K562 (cell line): ENCODE data around the gene ZEB2. TPM values are rescaled to one million over a fixed set of nuclear protein-coding genes. Genes with fewer than 3 reads are reported as not detected.
A peak's percentile ranks its signal among the peaks of the same experiment; 100 is the strongest.

Source experiments
- CEBPG ChIP-seq, 3 experiments: fragments of 200-800 bp in 1 of 3; sonication (Bioruptor generic) in 1 of 3; sonication (generic) in 1 of 3; formaldehyde crosslinking in 1 of 3; IDR thresholded peaks in 2 of 3; conservative IDR thresholded peaks in 1 of 3; 2 replicates each; pipeline versions ENCODE4 v1.6.1 to v1.8.0; 2016 to 2022; ENCODE audit warnings: missing compliant biosample characterization in 2 of 3, missing genetic modification characterization in 2 of 3, mild to moderate bottlenecking in 1 of 3, missing genetic modification reagents in 1 of 3
- CREB5 ChIP-seq: fragments of 250-450 bp; sonication (Bioruptor Pico); IDR thresholded peaks from 2 replicates; pipeline ENCODE4 v1.5.0; 2020; ENCODE audit warnings: mild to moderate bottlenecking
- CUX1 ChIP-seq: fragments of 200-800 bp; sonication (Bioruptor generic); IDR thresholded peaks from 2 replicates; pipeline ENCODE4 v1.6.1; 2016; ENCODE audit warnings: missing genetic modification characterization, missing compliant biosample characterization
- DACH1 ChIP-seq: fragments of 450-650 bp; IDR thresholded peaks from 2 replicates; pipeline ENCODE4 v1.6.1; 2018; ENCODE audit not compliant: partially characterized antibody
- DDX20 ChIP-seq: fragments of 450-650 bp; IDR thresholded peaks from 2 replicates; pipeline ENCODE4 v1.6.1; 2016; ENCODE audit warnings: missing genetic modification characterization, low read depth, mild to moderate bottlenecking, missing compliant biosample characterization, moderate library complexity
- KLF16 ChIP-seq: IDR thresholded peaks from 2 replicates; pipeline ENCODE4 v1.6.1; 2016; ENCODE audit warnings: antibody characterized with exemption
- MTA2 ChIP-seq: fragments of 450-650 bp; IDR thresholded peaks from 2 replicates; pipeline ENCODE4 v1.6.1; 2016; ENCODE audit warnings: low read depth
- MTF1 ChIP-seq: fragments of 250-450 bp; sonication (Bioruptor Pico); IDR thresholded peaks from 2 replicates; pipeline ENCODE4 v1.9.0; 2021; ENCODE audit warnings: moderate library complexity, mild to moderate bottlenecking, inconsistent platforms, borderline replicate concordance
- NBN ChIP-seq: fragments of 450-650 bp; IDR thresholded peaks from 2 replicates; pipeline ENCODE4 v1.6.1; 2016; ENCODE audit warnings: low read depth, mild to moderate bottlenecking
- NR4A1 ChIP-seq, 2 experiments: fragments of 250-450 bp in 1 of 2; fragments of 450-650 bp in 1 of 2; sonication (Bioruptor Pico) in 1 of 2; IDR thresholded peaks; 2 replicates each; pipeline versions ENCODE4 v1.4.0 to v1.6.1; 2016 to 2020; ENCODE audit warnings: mild to moderate bottlenecking in 2 of 2, missing compliant biosample characterization in 1 of 2, missing genetic modification characterization in 1 of 2, moderate library complexity in 1 of 2
- RBM14 ChIP-seq: fragments of 200-400 bp; formaldehyde crosslinking; IDR thresholded peaks from 2 replicates; pipeline ENCODE4 v1.6.1; 2018; ENCODE audit warnings: low read depth, mild to moderate bottlenecking, low read length, moderate library complexity, borderline replicate concordance; ENCODE audit not compliant: insufficient read depth
- RFX1 ChIP-seq: fragments of 450-650 bp; IDR thresholded peaks from 2 replicates; pipeline ENCODE4 v1.6.1; 2016; ENCODE audit warnings: mild to moderate bottlenecking, moderate library complexity
- SPI1 ChIP-seq: IDR thresholded peaks from 2 replicates; pipeline ENCODE4 v1.6.1; 2011; ENCODE audit warnings: low read depth, low read length, control low read depth, borderline replicate concordance
- ZKSCAN3 ChIP-seq: fragments of 250-450 bp; sonication (Bioruptor Pico); IDR thresholded peaks from 2 replicates; pipeline ENCODE4 v1.4.0; 2020
- ZNF121 ChIP-seq: sonication (generic); formaldehyde crosslinking; conservative IDR thresholded peaks from 2 replicates; pipeline ENCODE4 v1.8.0; 2022; ENCODE audit warnings: missing genetic modification reagents
- ZNF444 ChIP-seq: fragments of 250-450 bp; sonication (Bioruptor Pico); IDR thresholded peaks from 2 replicates; pipeline ENCODE4 v1.4.0; 2020; ENCODE audit warnings: mild to moderate bottlenecking, moderate library complexity
- ZNF75A ChIP-seq: fragments of 450-650 bp; formaldehyde crosslinking; IDR thresholded peaks from 2 replicates; pipeline ENCODE4 v1.4.0; 2020; ENCODE audit warnings: mild to moderate bottlenecking
- polyA plus RNA-seq, 8 experiments: library from polyadenylated mRNA; depleted of rRNA in 4 of 8; stranded (reverse) in 5 of 8; unstranded in 3 of 8; fragments of >200 nt; fragmentation: Nextera tagmentation in 2 of 8; fragmentation: Illumina TruSeq in 1 of 8; extraction: Ambion mirVana in 2 of 8; extraction: Trizol in 1 of 8; gene quantifications; 2 replicates each; pipeline versions ENCODE4 v1.2.1 to v1.2.3, GENCODE V29; 2011 to 2014; ENCODE audit warnings: inconsistent platforms in 1 of 8, missing spikeins in 1 of 8
- total RNA-seq, 7 experiments: library from RNA; depleted of rRNA in 6 of 7; stranded (reverse); fragments of >200 nt in 6 of 7; fragmentation: Illumina TruSeq in 2 of 7; extraction: Trizol in 2 of 7; gene quantifications; 2 replicates each; pipeline versions ENCODE4 v1.2.1 to v1.2.3, GENCODE V29; 2011 to 2021; ENCODE audit warnings: low replicate concordance in 1 of 7
- TF ChIP-seq, protein P1 (sequence below): fragments of 450-650 bp; formaldehyde crosslinking; IDR thresholded peaks from 2 replicates; pipeline ENCODE4 v1.4.0; 2020; ENCODE audit warnings: mild to moderate bottlenecking, moderate library complexity

The ZEB2 gene
- total and polyA plus RNA-seq, 9 of the 15 experiments (the other 6 are each of a cell fraction or from before 2014, with no cell fraction given) = 15.1 to 113 (median 72.3) TPM

DNA sequence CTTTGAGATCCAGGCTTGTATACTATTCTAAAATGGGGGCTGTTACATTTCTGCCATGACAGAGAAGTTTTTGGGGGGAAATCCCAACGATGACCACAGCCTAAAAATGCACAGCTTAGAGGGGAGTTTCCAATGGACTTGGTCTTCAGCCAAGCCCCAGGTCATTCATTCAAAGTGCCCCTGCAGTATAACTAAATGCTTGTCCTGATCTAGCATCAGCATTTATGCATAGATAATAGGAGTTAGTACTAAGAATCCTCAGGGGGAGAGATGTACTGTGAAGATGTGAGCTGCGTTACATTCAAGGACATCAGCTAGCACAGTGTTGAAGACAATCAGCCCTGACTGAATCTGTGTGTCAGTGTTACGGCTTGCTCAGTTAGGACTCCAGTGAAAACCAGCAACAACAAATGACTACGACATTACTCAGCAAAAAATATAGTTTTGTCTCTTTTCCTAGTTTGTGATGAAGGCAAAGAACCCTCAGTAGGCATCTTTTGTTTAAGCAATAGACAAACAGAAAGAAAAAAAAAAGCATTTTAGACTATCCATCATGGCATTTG lies 160.9 kb downstream of the ZEB2 start (continued):
- TF ChIP-seq ZKSCAN3 (CRISPR knock-in tag) (no peak), CEBPG (CRISPR knock-in tag; IDR thresholded peaks at IDR 0.05) (no peak), CEBPG (tag; conservative IDR thresholded peaks at IDR 0.05 in 1 of 2, IDR thresholded peaks at IDR 0.05 in 1 of 2) (no peak), KLF16 (no peak), MTF1 (CRISPR knock-in tag) (no peak), DDX20 (tag) (no peak), CREB5 (no peak), RBM14 (no peak), ZNF444 (0 out of 2 replicates have a peak, but pooled peaks have one; percentile 19), NR4A1 (CRISPR knock-in tag; IDR thresholded peaks at IDR 0.05) (no peak), NR4A1 (tag; IDR thresholded peaks at IDR 0.05) (no peak), DACH1 (no peak), ZNF75A (CRISPR knock-in tag) (no peak), MTA2 (no peak), RFX1 (no peak), ZNF121 (CRISPR knock-in tag) (no peak), CUX1 (CRISPR knock-in tag) (no peak), SPI1 (no peak), NBN (peak; percentile 54; the same call in 1 of the 2 replicates)
- TF ChIP-seq, protein P1, sequence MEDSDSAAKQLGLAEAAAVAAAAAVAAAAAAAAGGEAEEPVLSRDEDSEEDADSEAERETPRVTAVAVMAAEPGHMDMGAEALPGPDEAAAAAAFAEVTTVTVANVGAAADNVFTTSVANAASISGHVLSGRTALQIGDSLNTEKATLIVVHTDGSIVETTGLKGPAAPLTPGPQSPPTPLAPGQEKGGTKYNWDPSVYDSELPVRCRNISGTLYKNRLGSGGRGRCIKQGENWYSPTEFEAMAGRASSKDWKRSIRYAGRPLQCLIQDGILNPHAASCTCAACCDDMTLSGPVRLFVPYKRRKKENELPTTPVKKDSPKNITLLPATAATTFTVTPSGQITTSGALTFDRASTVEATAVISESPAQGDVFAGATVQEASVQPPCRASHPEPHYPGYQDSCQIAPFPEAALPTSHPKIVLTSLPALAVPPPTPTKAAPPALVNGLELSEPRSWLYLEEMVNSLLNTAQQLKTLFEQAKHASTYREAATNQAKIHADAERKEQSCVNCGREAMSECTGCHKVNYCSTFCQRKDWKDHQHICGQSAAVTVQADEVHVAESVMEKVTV = no peak
